Esophagus muscularis mucosa (tissue), 3 donors: ENCODE results near the gene COL5A3.

ENCODE experiments used
- CTCF ChIP-seq, 3 experiments: fragments of 200-600 bp in 2 of 3; fragments of 450-650 bp in 1 of 3; sonication (generic) in 2 of 3; IDR thresholded peaks; one replicate each; pipeline ENCODE4 v1.5.1; 2017 to 2019; ENCODE audit warnings: antibody characterized with exemption in 3 of 3, mild to moderate bottlenecking in 2 of 3, moderate library complexity in 1 of 3
- POLR2A ChIP-seq: fragments of 450-650 bp; IDR thresholded peaks from one replicate; pipeline ENCODE4 v1.6.1; 2017; ENCODE audit warnings: antibody characterized with exemption, moderate library complexity, mild to moderate bottlenecking, low read depth

GRCh38 chr19:9956956-9957355 is 53.3 kb downstream of the COL5A3 start:
- no peak for TF ChIP-seq CTCF (IDR thresholded peaks at IDR 0.05)
- no peak for TF ChIP-seq POLR2A
